Testis (tissue), 2 donors: Measurements from ENCODE around the gene EXOC4.

Source experiments
- POLR2A ChIP-seq: fragments of 450-650 bp; IDR thresholded peaks from one replicate; pipeline ENCODE4 v1.6.1; 2017; ENCODE audit warnings: antibody characterized with exemption, mild to moderate bottlenecking, moderate library complexity
- TF ChIP-seq, protein P1 (sequence below), 3 experiments: fragments of 450-650 bp in 2 of 3; fragments of 200-600 bp in 1 of 3; sonication (generic) in 1 of 3; IDR thresholded peaks; one replicate each; pipeline ENCODE4 v1.5.1; 2016 to 2019; ENCODE audit warnings: antibody characterized with exemption in 3 of 3, mild to moderate bottlenecking in 2 of 3, moderate library complexity in 1 of 3

DNA sequence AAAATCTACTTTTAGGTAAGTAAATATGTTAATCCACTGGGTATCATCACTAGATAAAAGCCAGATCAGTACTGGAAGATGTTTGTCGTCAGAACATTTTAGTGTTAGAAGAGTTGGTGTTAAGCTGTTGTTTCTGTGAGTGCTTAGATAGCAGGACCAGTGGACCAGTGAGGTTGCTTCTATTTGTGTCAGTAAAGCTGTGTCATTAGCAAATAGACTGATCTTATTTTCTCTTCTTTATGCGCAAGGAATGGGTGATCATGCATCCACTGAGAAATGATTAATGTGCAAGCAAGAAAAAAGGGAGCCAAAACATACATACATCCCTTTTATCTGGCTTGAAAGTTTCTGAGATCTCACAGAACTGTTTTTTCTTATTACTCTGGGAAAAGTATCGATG lies 42.6 kb downstream of the EXOC4 start:
- TF ChIP-seq, protein P1, sequence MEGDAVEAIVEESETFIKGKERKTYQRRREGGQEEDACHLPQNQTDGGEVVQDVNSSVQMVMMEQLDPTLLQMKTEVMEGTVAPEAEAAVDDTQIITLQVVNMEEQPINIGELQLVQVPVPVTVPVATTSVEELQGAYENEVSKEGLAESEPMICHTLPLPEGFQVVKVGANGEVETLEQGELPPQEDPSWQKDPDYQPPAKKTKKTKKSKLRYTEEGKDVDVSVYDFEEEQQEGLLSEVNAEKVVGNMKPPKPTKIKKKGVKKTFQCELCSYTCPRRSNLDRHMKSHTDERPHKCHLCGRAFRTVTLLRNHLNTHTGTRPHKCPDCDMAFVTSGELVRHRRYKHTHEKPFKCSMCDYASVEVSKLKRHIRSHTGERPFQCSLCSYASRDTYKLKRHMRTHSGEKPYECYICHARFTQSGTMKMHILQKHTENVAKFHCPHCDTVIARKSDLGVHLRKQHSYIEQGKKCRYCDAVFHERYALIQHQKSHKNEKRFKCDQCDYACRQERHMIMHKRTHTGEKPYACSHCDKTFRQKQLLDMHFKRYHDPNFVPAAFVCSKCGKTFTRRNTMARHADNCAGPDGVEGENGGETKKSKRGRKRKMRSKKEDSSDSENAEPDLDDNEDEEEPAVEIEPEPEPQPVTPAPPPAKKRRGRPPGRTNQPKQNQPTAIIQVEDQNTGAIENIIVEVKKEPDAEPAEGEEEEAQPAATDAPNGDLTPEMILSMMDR (IDR thresholded peaks at IDR 0.05) = no peak
- no peak for TF ChIP-seq POLR2A
